Measurements from ENCODE around the gene RNF213. TPM values are rescaled to one million over a fixed set of nuclear protein-coding genes. Genes with fewer than 3 reads are reported as not detected.

RNF213 gene
- total and polyA plus RNA-seq, 4 donors = 18.2 to 104 (median 33.5) TPM

- H3K27ac ChIP-seq (ENCODE audit: low read depth in 1 of 2, low read length in 2 of 2) = no peak overlapping the region
Measured at GRCh38 chr17:80371196-80371595, 110.5 kb downstream of the RNF213 start.

GRCh38 chr17:80372456-80372855 lies 111.8 kb downstream of the RNF213 start:
- H3K4me3 ChIP-seq (ENCODE audit: low read depth in 1 of 3, low read length in 3 of 3) = no peak overlapping the region
- no peaks in the 10 kb centered on the region for H3K27me3 ChIP-seq (ENCODE audit: control insufficient read depth in 4 of 4, insufficient read depth in 4 of 4, low read length in 3 of 4)
- TF ChIP-seq RAD21 (IDR thresholded peaks at IDR 0.05) = no peak
- no peaks in the 10 kb centered on the region for H3K9me3 ChIP-seq (ENCODE audit: control insufficient read depth in 4 of 4, low read length in 3 of 4)
- DNase-seq (ENCODE audit: low spot score) = no peak
- H3K27ac ChIP-seq (ENCODE audit: low read depth in 1 of 2, low read length in 2 of 2) = no peak overlapping the region
- H3K9ac ChIP-seq (ENCODE audit: low read depth in 1 of 2, low read length in 2 of 2) = no peak overlapping the region
- H3K36me3 ChIP-seq (ENCODE audit: control insufficient read depth in 4 of 4, insufficient read depth in 3 of 4, low read depth in 1 of 4, low read length in 3 of 4) = peaks cover 30 to 93% (median 81%) of the 10 kb centered on the region in 4 donors
- 94% methylated on average over 11 of the region's 11 CpGs for WGBS
- H3K4me1 ChIP-seq (ENCODE audit: control insufficient read depth in 4 of 4, insufficient read depth in 4 of 4, low read length in 3 of 4) = no peaks in the 10 kb centered on the region

More at GRCh38 chr17:80371196-80371595, 110.5 kb downstream of the RNF213 start:
- Histone ChIP-seq H3K9ac (ENCODE audit: low read depth in 1 of 2, low read length in 2 of 2) (no peak overlapping the region), H3K36me3 (ENCODE audit: control insufficient read depth in 4 of 4, insufficient read depth in 3 of 4, low read depth in 1 of 4, low read length in 3 of 4) (peaks cover 25 to 89% (median 77%) of the 10 kb centered on the region in 4 donors), H3K4me1 (ENCODE audit: control insufficient read depth in 4 of 4, insufficient read depth in 4 of 4, low read length in 3 of 4) (no peaks in the 10 kb centered on the region), H3K9me3 (ENCODE audit: control insufficient read depth in 4 of 4, low read length in 3 of 4) (no peaks in the 10 kb centered on the region), H3K27me3 (ENCODE audit: control insufficient read depth in 4 of 4, insufficient read depth in 4 of 4, low read length in 3 of 4) (no peaks in the 10 kb centered on the region), H3K4me3 (ENCODE audit: low read depth in 1 of 3, low read length in 3 of 3) (no peak overlapping the region)
- WGBS = 97% methylated on average over 5 of the region's 5 CpGs
- TF ChIP-seq GABPA (IDR thresholded peaks at IDR 0.05 in 1 of 2, conservative IDR thresholded peaks at IDR 0.05 in 1 of 2) (no peak), SP1 (IDR thresholded peaks at IDR 0.05) (no peak), RXRA (IDR thresholded peaks at IDR 0.05) (no peak), FOXA1 (IDR thresholded peaks at IDR 0.05) (no peak), FOXA2 (IDR thresholded peaks at IDR 0.05) (no peak), REST (IDR thresholded peaks at IDR 0.05) (no peak), ATF3 (IDR thresholded peaks at IDR 0.05) (no peak)
- no peak for DNase-seq (ENCODE audit: low spot score)

- Histone ChIP-seq H3K27ac (ENCODE audit: low read depth in 1 of 2, low read length in 2 of 2) (no peak overlapping the region), H3K4me3 (ENCODE audit: low read depth in 1 of 3, low read length in 3 of 3) (no peak overlapping the region), H3K36me3 (ENCODE audit: control insufficient read depth in 4 of 4, insufficient read depth in 3 of 4, low read depth in 1 of 4, low read length in 3 of 4) (peaks cover 32 to 93% (median 81%) of the 10 kb centered on the region in 4 donors), H3K27me3 (ENCODE audit: control insufficient read depth in 4 of 4, insufficient read depth in 4 of 4, low read length in 3 of 4) (no peaks in the 10 kb centered on the region), H3K9me3 (ENCODE audit: control insufficient read depth in 4 of 4, low read length in 3 of 4) (no peaks in the 10 kb centered on the region), H3K4me1 (ENCODE audit: control insufficient read depth in 4 of 4, insufficient read depth in 4 of 4, low read length in 3 of 4) (no peaks in the 10 kb centered on the region), H3K9ac (ENCODE audit: low read depth in 1 of 2, low read length in 2 of 2) (no peak overlapping the region)
- DNase-seq (ENCODE audit: low spot score) = no peak
- TF ChIP-seq TAF1 (conservative IDR thresholded peaks at IDR 0.05) (no peak), RAD21 (IDR thresholded peaks at IDR 0.05) (no peak), GABPA (IDR thresholded peaks at IDR 0.05 in 1 of 2, conservative IDR thresholded peaks at IDR 0.05 in 1 of 2) (no peak), ZBTB33 (IDR thresholded peaks at IDR 0.05) (no peak), EGR1 (IDR thresholded peaks at IDR 0.05; ENCODE audit: low read depth in 2 of 2) (no peak), RXRA (IDR thresholded peaks at IDR 0.05) (no peak), FOXA1 (IDR thresholded peaks at IDR 0.05) (no peak)
- 95% methylated on average over 18 of the region's 18 CpGs for WGBS
Measured at GRCh38 chr17:80372922-80373570, 112.4 kb downstream of the RNF213 start.

Data from liver (tissue), 9 donors.